ENCODE results near the gene NKX1-1. TPM values are rescaled to one million over a fixed set of nuclear protein-coding genes. Genes with fewer than 3 reads are reported as not detected.

Gene NKX1-1
- total and polyA plus RNA-seq, 2 of the 8 experiments (the other 6 are each of a cell fraction or from before 2014, with no cell fraction given): not detected

Other genes starting within 250 kb of the NKX1-1 start
- 2.8 and 3.2 TPM in 2 replicates for gene SPON2, start 233.9 kb downstream of the NKX1-1 start, total RNA-seq (2021; fragmentation: NEBNext Ultra II Directional; extraction: Animal tissue kit (Norgen Biotek cat#: 25700))
- 2.8 and 5.2 TPM in 2 replicates for gene SPON2, start 233.9 kb downstream of the NKX1-1 start, polyA plus RNA-seq (2011; rRNA removed)
- 128 and 132 TPM in 2 replicates for gene CTBP1, start 157.3 kb downstream of the NKX1-1 start, total RNA-seq (2021; fragmentation: NEBNext Ultra II Directional; extraction: Animal tissue kit (Norgen Biotek cat#: 25700))
- gene CTBP1, start 157.3 kb downstream of the NKX1-1 start, polyA plus RNA-seq (2011; rRNA removed): 185 and 308 TPM in 2 replicates
- gene MAEA, start 116.6 kb downstream of the NKX1-1 start, total RNA-seq (2021; fragmentation: NEBNext Ultra II Directional; extraction: Animal tissue kit (Norgen Biotek cat#: 25700)): 75.3 and 75.8 TPM in 2 replicates
- gene MAEA, start 116.6 kb downstream of the NKX1-1 start, polyA plus RNA-seq (2011; rRNA removed): 133 and 166 TPM in 2 replicates
- gene UVSSA, start 59.2 kb downstream of the NKX1-1 start, total RNA-seq (2021; fragmentation: NEBNext Ultra II Directional; extraction: Animal tissue kit (Norgen Biotek cat#: 25700)): 19.0 and 19.4 TPM in 2 replicates
- gene UVSSA, start 59.2 kb downstream of the NKX1-1 start, polyA plus RNA-seq (2011; rRNA removed): 14.5 and 21.1 TPM in 2 replicates

Measured in H1 (cell line).